HG02588 (cell line): ENCODE data around the gene NOSTRIN.
"Not testable (repeated sequence)": the region's sequence is repeated elsewhere in the genome, so short reads cannot be mapped to it uniquely, and the experiment has no call there.

Source experiments
- ATAC-seq: cut with Tn5 transposase; IDR thresholded peaks from one replicate; pipeline ENCODE4 v1.9.1; 2021; ENCODE audit warnings: mild to moderate bottlenecking, moderate library complexity; ENCODE audit not compliant: unreplicated experiment

Gene NOSTRIN

GRCh38 chr2:168816369-168816768, 13.9 kb downstream of the NOSTRIN start:
- no peak for ATAC-seq

- ATAC-seq = no peak
These were observed 16.7 kb downstream of the NOSTRIN start for GRCh38 chr2:168819050-168819715.

DNA sequence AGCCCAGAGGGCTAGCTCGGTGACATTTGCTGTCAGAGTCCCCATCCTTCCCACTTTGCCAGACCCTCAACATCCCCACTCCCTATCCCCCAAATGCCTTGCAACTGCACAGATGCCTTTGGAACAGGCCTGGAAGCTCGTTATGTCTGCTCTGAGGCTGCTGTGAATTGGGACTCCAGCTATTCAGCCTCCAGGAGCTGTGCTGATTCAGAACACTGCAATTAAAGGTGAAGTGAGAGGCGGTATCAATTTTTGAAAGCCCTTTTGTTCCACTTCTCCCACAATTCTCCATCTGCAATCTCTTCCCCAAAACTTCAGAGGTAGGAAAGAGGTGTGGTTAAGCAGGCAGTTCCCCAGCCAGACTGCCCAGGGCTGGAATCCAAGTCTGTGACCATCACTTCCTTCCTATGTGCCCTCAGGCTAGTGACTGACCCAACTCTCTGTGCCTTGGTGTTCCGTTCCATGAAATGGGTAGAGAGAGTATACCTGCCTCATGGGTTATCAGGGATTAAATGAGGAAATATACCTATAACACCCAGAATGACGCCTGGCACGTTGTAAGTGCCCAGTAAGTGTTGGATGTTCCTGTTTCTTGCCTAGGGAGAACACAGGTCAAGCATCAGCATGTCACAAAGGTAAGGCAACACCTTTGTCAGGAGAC, 17.5 kb downstream of the NOSTRIN start:
- ATAC-seq = no peak

DNA sequence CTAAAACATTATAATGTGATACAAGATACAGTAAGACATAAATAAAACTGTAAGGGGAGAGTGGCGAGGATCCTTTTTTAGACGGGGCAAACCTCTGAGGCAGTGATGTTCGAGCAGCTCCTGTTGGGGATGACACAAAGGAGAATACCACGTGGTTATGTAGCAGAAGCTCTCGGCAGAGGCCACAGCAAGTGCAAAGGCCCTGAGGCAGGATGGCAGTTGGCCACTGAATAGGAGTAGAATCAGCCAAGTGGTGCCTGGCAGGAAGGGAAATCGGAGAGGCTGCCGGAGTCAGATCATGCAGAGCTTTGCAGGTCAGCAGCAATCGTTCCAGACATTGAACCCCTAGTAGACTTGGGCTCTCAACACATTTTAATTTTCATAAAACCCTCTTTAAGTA, 19.1 kb downstream of the NOSTRIN start:
- no peak for ATAC-seq

GRCh38 chr2:168821992-168822391, 19.6 kb downstream of the NOSTRIN start:
- no peak for ATAC-seq

DNA sequence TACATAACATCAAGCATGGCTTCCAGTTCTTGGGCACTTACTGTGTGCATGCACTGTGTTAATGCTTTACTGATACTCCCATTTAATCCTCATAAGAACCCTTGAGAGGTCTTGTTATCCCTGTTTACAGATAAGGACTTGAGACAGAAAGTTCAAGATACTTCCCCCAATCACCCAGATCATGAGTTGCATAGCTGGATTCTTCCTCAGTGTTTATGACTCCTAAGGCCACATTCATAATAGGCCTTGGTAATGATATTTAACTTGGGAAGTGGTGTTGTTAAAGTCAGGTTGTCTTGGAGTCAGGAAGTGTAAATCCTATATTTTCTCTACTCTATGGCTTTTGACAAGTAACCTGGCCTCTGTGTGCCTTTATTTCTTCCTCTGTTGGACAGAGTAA, 22.7 kb downstream of the NOSTRIN start:
- ATAC-seq = no peak

GRCh38 chr2:168830958-168831357, 28.5 kb downstream of the NOSTRIN start:
- ATAC-seq = no peak

DNA sequence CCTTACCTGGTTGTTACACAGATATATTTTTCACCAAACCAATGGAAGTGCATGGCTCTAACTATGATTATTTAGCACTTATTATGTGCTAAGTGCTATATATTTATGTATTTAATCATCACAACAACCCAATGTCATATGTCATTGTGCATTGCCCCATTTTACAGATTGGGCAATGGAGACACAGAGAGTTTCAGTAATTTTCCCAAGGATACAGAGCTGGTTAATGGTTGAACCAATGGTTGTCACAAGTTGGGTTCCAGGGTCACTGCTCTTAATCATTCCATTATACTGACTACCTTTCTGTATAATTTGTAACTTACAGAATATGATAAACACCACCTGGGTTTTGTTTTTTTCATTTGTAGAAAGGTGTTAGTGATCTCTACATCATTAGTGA, 29.2 kb downstream of the NOSTRIN start:
- no peak for ATAC-seq

DNA sequence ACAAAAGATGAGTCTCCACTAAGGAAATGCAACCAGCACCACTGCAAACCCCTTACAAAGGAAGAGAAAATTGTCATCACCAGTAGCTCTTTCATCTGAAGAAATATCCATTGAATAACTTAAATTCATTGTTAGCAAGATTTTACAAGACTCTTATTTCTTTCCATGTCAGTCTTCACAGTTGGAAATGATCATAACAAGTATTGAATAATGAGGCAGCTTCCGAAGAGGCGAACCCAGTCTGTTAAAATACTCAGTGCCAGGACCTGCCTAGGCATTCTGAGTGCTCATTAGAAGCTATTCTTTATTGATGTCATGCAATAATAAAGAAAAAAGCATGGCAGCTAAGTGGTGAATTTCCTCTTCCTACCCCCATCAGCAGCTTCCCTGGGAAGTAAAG, 33.5 kb downstream of the NOSTRIN start:
- ATAC-seq = no peak

- ATAC-seq = no peak
These were observed 39.0 kb downstream of the NOSTRIN start for GRCh38 chr2:168841445-168841844.

GRCh38 chr2:168843253-168843652, 40.8 kb downstream of the NOSTRIN start:
- no peak for ATAC-seq

- ATAC-seq = no peak
These were observed 45.8 kb downstream of the NOSTRIN start for GRCh38 chr2:168848225-168848624.

DNA sequence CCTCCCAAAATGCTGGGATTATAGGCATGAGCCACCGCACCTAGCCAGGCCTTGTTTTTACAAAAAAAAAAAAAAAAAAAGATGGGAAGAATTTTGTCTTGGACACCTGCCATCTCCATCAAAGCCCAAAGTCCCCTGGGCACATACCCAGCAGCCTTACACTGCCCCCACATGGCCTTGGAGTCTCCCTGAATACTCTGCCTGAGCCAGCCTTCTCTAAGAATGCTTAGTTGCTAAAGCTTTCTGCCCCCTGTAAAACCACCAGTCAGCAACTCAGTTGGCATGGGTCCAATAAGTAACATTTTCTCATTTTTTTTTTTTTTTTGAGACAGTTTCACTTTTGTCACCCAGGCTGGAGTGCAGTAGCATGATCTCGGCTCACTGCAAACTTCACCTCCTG, 47.2 kb downstream of the NOSTRIN start:
- ATAC-seq = no peak

DNA sequence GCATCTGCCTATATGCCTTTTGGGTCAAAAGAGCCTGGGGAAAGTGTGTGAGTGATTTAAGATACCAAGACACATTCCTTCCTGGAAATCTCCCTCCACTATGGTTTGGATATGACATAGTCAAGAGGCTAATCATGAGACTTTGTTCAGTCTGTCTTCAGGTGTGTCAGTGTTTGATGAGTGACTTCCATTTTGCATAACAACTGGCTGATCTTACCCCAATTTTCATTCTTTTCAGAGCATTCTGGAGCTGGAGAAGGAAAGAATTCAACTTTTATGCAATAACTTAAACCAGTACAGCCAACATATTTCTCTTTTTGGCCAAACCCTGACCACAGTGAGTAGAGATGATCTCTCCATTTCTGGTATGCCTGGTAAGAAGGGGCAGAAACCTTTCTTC, 48.4 kb downstream of the NOSTRIN start:
- ATAC-seq = no peak

- ATAC-seq = no peak
These were observed 49.4 kb downstream of the NOSTRIN start for GRCh38 chr2:168851674-168852320.

DNA sequence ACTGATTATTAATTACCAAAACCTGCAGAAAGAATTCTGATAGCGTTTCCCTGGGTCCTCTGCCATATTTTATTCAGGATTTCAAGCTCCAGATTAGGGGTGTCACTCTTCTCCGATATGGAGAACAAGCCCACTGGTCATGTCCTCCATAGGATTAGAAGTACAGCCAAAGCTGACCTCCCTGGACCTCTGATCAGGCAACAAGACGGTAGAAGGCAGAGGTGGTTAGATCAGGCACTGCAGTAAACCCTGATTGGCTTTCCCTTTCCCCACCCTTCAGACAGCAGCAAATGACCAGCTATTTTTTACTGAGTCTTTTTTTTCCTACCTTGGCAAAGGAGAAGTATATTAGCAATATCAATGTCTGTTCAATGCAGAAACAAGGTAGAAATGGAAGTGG, 50.0 kb downstream of the NOSTRIN start:
- no peak for ATAC-seq

GRCh38 chr2:168853471-168853870, 51.0 kb downstream of the NOSTRIN start:
- no peak for ATAC-seq

- no peak for ATAC-seq
These were observed 52.2 kb downstream of the NOSTRIN start for GRCh38 chr2:168854651-168855050.

DNA sequence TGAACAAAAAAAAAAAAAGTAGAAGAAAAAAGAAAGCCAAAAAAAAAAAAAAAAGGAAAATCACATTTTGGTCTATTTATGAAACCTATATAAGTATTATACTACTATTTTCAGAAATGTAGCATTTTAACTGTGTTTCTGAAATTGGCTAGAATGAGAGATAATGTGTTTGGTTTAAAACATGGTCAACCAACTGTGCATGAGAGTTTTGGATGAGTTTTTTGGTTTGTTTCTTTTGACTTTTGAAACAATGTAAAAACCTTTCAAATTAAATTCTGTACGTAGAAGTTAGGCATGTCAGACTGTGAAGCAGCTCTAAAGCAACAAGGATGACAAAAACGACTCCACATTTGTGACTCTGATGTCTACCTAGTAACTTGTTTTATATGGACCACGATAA, 53.2 kb downstream of the NOSTRIN start:
- ATAC-seq = no peak

- ATAC-seq = no peak
These were observed 55.7 kb downstream of the NOSTRIN start for GRCh38 chr2:168858146-168858545.

DNA sequence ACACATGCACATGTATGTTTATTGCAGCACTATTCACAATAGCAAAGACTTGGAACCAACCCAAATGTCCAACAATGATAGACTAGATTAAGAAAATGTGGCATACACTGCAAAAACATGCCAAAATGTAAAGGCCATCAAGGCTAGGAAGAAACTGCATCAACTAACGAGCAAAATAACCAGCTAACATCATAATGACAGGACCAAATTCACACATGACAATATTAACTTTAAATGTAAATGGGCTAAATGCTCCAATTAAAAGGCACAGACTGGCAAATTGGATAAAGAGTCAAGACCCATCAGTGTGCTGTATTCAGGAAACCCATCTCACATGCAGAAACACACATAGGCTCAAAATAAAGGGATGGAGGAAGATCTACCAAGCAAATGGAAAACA, 64.7 kb downstream of the NOSTRIN start:
- not testable (repeated sequence) for ATAC-seq

DNA sequence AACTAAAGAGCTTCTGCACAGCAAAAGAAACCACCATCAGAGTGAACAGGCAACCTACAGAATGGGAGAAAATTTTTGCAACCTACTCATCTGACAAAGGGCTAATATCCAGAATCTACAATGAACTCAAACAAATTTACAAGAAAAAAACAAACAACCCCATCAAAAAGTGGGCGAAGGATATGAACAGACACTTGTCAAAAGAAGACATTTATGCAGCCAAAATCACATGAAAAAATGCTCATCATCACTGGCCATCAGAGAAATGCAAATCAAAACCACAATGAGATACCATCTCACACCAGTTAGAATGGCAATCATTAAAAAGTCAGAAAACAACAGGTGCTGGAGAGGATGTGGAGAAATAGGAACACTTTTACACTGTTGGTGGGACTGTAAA, 67.9 kb downstream of the NOSTRIN start:
- ATAC-seq = not testable (repeated sequence)
